ENCODE results near the gene TBCD.
"Not testable (repeated sequence)": the region's sequence is repeated elsewhere in the genome, so short reads cannot be mapped to it uniquely, and the experiment has no call there.

Gene TBCD

DNA sequence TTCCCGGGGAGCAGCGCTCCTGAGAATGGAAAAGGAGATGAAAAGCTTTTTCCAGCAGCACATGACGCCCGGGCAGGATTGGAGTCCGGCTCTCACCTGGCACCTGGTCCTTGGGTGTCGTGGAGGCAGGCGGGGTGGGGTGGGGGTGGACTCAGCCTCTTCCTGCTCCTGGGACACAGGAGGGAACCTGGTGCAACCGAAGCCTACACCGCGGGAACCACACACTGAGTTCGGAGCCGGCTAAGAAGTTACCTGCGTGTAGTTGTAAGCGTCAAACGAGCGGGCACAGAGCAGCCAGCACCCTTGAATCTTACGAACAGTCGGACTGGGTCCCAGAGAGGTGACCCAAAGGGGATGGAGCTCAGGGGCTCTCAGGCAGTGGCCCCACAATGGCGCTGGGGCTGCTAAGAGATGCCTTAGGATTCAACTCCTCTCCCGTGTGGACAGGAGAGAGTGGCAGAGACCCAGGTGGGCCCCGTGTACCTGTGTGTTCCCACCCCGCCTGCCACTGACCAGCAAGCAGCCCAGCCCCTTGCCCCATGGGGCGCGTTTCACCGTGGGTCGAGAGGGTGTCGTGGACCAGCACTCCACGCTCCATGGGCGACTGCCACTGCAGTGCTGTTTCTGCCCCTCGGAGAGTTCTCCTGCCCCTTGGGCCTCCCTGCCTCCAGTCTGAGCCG is 221.7 kb downstream of the TBCD start:
- no peak for ATAC-seq

DNA sequence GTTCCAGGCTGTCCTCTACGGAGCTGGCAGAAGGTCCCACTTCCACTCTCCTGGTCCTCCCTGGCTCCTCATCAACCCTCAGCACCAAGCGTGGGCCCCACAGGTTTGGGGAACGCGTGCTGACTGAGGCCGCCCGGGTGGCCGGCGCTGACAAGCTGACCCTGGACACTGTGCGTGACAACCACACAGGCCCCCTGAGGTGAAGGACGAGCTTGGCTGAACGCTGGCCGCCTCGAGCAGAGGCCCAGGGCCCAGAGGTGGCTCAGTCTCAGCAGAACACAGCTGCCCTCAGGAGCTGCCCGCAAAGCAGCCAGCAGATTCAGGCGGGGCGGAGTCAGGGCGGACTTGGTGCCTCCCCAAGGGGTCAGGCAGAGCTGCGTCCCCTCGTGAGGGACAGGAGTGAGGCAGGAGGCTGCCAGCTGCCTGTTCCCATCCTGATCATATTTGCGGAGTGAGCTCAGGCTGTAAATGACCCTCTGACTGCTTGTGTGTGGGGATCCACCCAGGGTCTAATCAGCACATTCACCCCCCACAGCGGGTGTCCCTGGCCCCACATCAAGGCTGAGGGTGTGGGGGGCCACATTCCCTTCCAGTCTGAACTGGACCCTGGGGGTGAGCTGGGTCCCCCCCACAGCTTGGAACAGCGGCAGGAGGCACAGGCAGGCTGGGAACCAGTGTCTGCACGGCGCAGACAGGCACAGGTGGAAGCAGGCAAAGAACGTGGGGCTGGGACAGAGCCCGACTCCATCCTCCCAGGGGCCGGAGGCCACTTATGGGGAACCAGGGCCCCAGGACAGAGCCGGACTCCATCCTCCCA is 222.5 kb downstream of the TBCD start:
- DNase-seq, result no peak
- ATAC-seq, result no peak

More for the DNA sequence above, 221.7 kb downstream of the TBCD start:
- no peak for DNase-seq

DNA sequence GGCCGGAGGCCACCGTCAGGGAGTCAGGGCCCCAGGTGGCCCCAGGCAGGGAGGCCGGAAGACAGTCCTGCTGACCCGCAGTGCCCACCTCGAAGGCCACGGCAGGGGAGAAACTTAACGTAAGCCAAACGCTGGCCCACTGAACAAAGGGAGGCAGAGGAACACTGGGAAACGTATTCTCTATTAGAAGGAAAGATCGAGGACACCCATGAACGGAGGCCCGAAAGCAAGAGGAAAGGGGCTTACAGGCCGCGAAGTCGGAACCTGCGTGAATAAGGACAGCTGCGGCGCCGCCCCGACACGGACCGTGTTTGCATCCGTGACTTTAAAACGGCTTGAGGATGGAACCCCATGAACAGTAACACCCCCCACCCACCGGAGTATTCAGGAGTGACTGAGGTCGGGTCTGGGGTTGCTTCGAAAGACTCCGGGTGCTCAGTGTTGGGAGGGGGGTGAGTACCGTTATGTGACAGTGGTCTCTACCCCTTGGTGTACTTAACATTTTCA is 225.2 kb downstream of the TBCD start:
- DNase-seq (no peak), ATAC-seq (no peak)

DNA sequence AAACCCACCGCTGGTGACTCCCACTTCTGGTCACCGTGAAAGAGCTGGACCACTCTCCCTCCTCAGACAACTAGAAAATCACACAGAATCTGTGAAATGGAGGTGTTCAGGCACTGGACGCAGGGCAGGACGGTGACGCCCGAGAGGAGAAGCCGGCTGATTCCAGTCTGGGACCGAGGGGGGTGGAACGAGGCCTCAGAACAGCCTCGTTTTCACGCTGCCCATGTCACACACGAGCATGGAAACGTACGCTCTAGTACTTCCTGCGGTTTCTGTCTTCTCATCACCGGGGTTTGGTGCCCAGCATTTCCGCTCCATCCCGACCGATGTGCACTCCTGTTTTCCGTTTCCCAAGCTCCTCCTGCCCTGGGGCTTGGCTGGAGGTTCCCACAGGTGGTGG is 225.7 kb downstream of the TBCD start:
- DNase-seq (no peak), ATAC-seq (no peak)

DNA sequence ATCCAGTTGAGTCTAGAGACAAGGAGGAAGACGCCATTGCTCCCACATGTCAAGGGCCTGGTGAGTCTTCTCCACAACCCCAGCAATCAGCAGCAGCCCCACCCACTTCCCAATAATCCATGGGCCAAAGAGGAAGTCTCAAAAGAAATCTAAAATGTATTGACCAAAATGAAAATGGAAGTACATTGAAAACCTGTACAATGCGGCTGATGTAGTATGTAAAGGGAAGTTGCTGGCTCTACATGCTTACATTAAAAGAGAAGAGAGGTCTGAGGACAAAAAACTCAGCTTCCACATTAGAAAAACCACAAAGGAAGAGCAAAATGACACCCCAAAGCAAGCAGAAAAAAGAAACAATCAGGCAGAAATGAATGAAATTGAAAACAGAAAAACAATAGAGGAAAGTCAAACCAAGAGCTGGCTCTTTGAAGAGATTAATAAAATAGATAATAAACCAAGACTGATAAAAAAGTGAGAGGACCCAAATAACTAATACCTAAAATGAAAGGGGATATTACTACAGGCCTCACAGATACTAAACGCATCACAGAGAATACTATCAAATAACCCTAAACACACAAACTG is 227.0 kb downstream of the TBCD start:
- no peak for ATAC-seq
- DNase-seq, result no peak

DNA sequence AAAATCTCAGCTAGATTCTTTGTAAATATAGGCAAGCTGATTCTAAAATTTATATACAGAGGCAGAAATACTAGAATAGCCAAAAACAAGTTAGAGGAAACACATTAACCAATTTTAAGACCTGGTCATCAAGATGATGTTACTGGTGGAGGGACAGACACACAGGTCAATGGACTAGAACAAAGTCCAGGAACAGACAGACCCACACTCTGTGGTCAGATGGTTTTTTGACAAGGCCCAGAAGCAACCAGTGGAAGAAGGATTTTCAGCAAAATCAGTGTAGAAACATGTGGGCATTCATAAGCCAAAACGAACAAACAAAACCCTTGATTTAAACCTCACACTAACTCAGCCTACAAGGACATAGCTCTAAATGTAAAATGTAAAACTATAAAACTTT is 227.9 kb downstream of the TBCD start:
- ATAC-seq (no peak), DNase-seq (no peak)

DNA sequence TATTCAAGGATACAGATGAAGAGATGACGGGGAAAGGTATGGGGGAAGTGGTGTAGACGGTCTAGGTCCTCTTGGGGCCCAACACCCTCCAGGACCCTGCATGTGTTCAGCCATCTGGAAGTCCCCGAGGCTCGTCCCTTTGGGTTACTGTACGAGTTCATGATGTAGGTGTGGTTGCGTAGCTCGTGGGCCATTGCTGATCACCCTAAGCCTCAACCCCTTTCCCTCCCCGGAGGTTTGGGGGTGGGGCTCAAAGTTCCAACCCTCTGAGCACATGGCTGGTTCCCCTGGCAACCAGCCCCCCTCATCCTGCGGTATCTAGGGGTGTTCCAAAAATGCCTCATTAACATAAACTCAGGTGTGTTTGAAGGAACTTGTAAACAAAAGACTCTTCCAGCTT is 228.8 kb downstream of the TBCD start:
- DNase-seq, result no peak
- no peak for ATAC-seq

DNA sequence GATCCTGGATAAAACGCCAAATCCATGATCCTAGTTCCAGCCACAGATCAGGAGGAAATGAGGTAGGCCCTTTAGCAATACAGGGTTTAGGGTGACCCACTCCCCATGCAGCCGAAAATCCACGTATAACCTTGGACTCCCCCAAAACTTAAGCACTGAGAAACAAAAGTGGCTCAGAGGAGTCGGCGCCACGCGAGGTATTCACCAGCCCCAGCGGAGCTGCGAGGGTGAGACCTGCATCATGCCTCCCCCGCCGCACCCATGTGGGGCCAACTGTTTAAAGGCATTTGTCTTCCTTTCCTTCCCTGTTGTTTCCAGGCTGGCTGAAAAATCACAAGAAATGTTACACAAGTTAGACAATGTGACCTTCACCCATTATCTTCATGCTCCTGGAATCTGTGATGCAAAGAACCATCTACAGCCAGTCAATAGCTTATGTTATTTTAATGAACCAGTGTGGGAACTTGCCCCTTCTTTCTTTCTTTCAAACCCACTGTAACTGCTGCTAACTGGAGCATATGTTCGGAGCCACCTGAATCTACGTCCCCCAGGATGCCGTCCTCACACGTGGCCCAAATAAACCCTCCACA is 229.4 kb downstream of the TBCD start:
- ATAC-seq (no peak), DNase-seq (no peak)

DNA sequence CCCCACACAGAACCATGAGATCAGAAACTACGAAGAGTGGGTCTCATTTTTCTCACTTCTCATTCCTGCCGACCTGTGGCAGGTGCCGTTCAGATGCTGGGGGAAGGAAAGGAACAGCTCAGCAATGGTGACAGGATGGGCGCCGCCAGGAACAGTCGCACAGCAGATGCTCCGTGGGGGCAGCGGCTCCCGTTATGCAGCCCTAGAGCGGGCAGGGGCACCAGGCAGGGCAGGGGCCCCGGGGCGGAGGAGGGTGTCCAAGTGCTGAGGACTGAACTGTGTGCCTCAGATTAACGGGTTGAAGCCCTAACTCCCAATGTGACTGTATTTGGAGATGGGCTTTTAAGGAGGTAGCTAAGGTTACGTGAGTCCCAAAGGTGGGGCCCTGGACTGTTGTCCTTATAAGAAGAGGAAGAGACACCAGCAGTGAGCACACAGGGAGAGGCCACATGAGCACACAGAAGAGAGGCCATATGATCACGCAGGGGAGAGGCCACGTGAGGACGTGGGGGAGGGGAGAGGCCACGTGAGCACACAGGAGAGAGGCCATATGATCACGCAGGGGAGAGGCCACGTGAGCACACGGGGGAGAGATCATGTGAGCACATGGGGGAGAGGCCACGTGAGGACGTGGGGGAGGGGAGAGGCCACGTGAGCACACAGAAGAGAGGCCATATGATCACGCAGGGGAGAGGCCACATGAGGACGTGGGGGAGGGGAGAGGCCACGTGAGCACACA is 231.8 kb downstream of the TBCD start:
- DNase-seq, result no peak
- no peak for ATAC-seq

DNA sequence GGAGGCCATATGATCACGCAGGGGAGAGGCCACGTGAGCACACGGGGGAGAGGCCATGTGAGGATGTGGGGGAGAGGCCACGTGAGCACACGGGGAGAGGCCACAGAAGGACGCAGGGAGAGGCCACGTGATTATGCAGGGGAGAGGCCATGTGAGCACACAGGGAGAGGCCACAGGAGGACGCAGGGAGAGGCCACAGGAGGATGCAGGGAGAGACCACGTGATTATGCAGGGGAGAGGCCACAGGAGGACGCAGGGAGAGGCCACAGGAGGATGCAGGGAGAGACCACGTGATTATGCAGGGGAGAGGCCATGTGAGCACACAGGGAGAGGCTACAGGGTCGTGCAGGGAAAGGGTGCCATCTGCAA is 232.4 kb downstream of the TBCD start:
- not testable (repeated sequence) for ATAC-seq, DNase-seq

DNA sequence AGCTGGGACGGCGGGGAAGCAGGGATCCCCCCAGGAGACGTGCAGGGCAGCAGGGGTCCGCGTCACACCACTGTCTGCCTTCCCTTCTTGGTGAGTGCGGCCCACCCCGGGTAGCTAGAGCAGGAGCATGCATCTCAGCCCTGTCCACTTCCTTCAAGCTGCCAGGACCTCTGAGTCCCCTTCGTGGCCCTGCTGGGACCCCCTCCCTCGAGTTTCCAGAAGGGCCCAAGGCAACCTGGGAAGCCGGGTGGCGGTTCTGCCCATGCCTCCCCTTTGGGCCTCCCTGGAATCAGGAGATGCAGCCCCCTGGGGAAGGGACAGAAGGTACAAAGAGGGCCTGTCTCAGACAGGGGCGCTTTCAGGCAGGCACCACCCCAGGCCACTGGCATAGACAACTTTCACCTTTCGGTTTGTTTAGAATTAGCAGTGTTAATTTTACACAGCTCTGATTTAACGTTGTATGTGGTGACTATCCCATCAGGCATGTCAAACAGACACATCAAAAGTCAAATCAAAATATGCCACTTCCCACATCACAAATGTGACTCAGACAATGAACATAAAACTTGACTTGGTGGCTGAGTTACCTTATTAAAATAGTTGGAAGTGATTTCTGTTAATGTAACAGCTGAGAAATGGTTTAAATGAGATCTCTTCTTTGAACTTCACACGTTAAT is 233.0 kb downstream of the TBCD start:
- ATAC-seq (no peak), DNase-seq (no peak)

DNA sequence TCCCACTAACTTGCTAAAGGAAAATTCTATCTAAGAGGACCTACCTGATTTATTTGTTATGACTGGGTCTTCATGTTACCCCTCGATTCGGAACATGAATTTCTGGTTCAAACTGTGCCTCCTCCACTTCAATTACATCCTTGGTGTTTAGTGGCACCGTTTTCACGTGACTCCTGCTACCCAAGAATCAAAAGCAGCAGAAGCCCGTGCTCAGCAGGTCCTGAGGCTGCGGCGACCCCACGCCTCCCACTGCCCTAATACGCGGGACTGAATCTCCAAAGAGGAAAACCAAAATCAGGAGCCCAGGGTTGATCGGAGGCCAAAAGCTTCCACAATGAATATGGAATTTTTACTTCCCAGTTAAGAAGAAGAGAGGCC is 233.6 kb downstream of the TBCD start:
- DNase-seq (no peak), ATAC-seq (no peak)

DNA sequence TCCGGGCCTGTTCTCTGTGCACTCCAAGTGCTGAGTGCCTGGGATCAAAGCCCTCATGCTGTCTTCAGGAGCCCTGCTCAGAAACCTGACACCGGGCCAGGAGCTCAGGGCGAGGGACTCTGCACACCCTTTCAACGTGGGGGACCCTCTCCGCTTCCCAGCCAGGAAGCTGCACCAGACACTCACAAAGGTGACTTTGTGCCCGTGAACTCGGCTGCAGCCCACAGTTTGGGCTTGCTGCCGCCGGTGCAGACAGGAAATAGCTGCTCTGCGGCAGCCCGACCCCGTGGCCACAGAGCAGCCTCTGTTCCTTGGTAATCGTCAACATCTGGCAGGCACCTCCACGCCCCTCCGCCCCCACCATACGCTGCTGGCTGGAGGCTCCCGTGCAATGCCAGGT is 234.1 kb downstream of the TBCD start:
- ATAC-seq (peak; percentile 81), DNase-seq (peak; percentile 62)

DNA sequence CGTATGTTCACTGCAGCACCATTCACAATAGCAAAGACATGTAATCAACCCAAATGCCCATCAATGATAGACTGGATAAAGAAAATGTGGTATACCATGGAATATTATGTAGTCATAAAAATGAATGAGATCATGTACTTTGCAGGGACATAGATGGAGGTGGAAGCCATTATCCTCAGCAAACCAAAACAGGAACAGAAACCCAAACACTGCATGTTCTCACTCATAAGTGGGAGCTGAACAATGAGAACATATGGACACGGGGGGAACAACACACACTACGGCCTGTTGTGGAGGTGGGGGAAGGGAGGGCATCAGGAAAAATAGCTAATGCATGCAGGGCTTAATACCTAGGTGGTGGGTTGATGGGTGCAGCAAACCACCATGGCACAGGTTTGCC is 237.2 kb downstream of the TBCD start:
- not testable (repeated sequence) for ATAC-seq, DNase-seq

DNA sequence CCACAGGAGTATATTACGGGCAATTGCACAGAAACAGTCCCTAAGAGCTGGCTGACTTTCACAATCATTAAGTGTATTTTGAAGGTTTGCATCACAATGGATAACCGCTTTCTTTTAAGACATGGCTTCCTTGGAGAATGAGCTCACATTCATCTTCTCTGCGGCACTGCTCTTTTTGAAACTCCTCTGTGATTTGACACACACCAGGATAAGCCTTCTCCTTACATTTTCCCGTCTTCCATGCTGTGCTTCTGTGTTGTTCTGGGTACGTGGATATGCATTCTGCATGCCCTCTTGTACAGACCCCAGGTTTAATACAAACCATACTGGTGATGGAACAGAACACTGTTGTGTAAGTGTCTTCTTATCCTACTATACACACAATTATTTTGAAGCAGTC is 238.0 kb downstream of the TBCD start:
- no peak for ATAC-seq
- no peak for DNase-seq

DNA sequence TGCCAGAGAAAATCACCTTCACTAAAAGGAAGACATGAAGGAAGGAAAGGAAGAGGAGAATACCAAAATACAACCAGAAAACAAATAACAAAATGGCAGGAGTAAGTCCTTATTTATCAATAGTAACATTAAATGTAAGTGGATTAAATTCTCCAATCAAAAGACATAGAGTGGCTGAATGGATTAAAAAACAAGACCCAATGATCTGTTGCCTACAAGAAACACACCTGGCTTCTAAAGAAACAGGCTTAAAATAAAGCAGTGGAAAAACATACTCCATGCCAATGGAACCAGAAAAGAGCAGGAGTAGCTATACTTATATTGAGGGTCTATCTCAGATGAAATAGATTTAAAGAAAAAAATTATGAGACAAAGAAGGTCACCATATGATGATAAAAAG is 241.1 kb downstream of the TBCD start:
- DNase-seq, result no peak
- no peak for ATAC-seq
